ENCODE results near the gene DLG2.

Gene DLG2

DNA sequence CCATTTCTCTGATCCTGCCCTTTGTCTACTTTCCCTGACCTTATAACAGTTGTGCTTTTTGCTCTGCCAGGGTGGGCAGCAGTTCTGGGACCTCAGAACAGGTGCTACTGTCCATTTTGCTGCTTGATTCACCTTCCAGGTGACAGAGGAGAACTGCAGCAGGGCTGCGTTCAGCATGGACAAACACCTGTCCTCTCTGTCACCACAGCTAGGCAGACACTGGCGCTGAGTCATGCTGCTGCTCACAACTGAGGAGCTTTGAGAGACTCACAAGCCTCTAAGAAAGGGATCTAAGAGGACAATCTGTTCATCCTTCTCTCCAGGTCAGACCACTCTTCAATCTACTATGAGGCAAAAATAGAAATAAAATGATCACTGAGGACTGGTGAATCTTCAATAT is 1196.5 kb downstream of the DLG2 start:
- DNase-seq = no peak

DNA sequence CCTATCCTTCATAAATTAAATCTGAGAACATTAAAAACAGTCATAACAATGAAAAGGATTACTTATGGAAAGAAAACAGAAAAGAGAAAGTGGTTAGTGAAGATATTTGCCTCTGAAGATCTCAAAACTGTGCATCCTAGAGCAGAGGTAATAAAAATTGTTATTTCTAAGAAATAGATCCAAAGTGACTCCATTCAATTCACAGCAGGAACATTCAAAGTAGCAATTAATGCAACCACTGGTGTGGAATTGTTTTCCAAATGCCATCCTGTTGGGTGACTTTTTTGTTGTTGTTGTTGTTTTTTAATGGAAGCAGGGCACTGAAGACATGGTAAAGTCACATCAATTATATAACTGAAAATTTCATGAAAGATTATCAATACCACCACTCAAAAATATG is 1201.5 kb downstream of the DLG2 start:
- no peak for DNase-seq

DNA sequence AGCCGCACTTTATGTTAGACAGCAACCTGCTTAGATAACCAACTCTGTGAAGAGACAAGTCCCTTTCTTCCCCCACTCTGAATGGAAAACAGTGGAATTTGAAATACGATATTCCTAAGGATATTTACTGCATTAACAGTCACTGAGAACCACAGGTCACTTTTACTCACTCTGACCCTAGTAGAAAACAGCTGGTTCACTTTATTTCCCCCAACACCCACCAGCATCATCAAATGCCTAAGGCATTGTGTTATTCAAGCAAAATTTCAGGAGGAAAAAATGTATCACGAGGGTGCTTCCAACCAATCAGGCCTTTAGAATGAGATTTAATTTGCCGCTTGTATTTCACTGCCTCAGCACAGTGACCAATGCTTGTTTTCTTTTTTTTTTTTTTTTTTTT is 1206.9 kb downstream of the DLG2 start:
- DNase-seq = no peak

DNA sequence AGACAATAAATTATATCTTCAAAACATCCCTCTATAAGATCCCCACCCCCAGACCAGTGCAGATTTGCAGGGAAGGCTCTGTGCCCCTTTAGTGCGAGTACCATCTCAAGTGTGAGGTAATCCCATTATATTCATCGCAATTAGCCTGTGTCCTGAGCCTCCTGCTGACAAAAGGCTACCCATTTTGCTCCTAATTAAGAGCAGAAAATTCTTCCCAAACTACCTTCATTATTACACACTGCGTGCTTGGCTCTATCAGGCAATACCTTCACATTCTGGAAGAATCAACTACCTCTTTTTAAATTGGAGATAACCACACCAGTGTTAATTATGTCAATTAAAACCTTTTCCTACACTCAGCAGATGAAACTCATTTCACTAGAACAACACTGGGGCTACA is 1207.5 kb downstream of the DLG2 start:
- no peak for DNase-seq

DNA sequence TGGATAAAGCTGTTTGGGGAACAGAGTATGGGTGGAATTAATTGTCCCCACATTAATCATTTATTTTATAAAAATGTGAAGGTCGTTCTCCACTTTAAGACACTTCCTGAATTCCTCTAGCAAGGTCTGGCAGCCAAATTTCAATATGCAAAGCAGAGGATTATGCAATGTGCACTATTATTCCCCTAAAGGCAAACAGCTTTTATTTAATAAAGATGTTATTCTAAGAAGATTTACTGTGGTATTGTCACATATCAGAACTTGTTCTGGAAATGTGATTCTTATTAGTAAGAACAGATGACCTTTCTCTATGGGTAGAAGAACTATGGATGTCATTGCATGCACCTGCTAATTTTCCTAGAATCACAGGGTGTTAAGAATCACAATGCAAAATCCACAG is 1212.2 kb downstream of the DLG2 start:
- DNase-seq = no peak

DNA sequence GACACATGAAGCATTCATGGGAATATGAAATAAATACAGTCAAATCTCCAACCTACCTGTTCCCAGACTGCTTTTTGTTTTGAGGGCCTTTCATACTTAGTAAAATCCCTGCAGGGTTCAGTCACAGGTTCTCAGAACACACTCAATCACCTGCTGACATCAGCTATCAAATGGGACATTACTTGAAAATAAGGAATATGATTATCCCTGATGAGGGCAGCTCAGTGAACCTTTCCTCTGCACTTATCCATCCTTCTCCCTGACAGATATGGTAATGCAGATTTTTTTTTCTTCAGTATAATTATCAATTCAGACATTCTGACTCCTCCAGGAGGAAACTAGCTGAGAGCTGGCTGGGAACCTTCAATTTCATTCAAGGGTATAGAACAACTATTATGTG is 1213.6 kb downstream of the DLG2 start:
- no peak for DNase-seq

DNA sequence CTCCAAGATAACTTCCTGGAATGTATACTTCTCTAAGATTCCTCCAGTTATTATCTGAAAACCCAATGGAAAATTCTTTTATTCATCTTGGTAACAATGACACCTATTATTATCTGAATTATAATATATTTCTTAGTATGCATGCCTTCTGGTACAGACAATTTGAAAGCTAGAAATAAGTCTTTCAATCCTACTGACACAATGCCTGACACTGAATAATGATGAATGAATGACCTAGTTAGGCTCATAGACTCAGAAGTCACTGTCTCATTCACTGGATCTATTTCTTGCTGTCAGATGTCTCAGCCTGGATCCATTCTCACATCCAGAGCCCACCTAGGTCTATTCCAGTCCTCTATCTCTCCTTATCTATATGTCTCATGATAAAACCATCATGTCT is 1214.3 kb downstream of the DLG2 start:
- no peak for DNase-seq

DNA sequence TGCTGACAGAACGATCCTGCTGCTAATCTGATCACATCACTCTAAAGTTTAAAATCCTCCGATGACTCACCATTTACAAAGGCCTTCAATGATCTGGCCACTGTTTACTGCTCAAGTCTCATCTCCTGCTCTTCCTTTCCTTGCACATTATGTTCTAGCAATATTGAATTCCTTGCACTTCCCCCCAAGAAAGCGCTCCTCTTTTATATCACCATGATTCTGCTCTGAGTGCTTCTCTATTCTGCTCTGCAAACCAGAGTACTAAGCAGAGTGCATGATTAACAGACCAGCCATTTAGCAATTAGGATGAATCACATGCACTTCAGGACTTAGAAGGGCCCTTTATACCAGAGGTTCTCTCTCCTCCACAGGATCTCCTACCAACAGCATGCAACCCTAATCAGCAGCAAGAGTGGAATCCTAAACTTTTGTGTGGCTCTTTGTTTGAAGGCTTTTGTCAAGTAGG is 1218.2 kb downstream of the DLG2 start:
- no peak for DNase-seq

DNA sequence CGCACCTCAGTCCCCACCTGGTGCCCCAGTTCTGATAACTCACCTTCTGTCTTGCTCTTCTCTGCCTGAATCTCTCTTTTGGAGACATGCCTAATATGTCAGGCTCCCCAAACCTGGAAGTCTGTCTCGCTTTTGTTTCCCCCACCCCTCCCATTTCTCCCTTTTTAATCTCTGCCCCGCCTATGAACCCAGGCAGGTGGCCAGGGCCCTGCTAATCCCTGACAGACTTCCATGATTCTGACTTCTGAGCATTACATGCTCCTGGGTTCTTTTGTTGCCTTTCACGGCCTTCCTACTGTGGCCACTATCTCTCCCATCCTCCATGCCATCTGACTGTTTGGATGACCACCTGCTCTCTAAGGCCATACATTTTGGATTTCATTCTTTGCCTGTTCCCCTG is 1220.1 kb downstream of the DLG2 start:
- DNase-seq = no peak

DNA sequence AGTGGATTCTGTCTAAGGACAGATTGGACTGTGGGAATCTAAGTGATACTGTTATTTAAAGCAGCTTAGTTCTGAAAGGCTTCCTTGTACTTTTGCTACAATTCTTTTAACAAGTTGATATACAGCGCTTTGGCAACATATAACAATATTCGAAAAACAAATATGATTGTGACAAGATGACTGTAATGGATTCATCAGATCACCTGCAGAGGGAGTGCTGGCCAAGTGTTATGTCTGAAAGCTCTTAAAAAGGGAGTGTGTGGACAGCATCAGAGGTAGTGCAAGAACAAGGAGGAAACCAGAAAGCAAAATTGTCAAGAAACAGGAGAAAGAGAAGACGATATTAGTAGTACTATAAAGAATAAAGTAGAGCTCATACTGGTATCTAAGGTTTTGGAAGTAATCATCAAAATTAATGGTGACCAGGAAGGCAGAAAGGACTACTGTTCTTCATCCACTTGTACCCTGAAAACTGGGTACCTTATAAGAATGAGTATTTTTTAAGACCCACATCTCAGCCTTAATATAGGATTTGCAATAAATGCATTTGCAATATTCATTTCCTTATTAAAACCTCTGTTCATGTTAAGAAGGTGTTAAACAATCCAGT is 1229.0 kb downstream of the DLG2 start:
- no peak for DNase-seq

DNA sequence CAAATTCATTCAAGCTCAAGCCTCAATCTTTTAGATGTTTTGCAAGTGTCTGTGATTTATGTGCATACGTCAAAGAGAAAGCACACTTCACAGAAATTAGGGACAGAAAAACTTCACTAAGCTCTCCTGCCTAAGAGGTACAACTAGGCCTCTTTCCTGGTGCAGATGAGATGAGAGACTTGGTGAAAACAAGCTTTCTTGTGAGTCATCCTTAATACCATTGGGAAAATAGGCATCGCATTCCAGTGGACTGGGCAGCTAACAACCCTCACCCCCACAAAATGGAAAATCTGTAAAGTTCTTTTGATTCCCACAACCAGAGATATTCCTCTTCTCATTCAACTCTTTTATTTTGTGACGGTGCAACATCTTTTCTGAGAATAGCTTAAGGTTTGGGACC is 1230.6 kb downstream of the DLG2 start:
- DNase-seq = no peak

DNA sequence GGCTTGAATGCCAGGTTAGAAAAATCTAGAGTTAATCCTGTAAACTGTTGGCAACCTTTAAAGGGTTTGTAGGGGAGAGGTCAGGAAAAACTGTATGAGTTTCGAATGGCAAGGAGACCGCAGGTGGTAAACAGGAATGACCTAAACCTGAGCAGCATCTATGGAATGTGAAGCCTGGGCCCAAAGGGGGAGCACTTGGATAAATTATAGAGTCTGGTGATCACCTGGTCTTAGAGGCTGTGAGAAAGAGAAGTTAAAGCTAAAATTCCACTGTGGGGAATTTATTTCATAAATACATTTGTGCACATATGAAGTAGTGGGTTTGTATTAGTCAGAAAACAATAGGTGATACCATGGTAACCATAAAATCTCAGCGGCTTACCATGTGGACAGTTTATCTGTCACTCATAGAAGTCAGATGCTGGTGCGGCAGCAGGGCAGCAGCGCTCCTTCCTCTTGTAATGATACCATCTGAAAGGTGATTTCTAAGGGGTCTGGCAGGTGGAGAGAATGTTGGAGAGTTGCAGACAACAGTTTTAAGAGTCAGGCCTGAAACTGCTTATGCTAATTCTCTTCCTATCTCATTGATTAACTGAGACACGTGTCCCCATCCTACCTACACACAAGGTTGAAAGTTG is 1236.6 kb downstream of the DLG2 start:
- no peak for DNase-seq

DNA sequence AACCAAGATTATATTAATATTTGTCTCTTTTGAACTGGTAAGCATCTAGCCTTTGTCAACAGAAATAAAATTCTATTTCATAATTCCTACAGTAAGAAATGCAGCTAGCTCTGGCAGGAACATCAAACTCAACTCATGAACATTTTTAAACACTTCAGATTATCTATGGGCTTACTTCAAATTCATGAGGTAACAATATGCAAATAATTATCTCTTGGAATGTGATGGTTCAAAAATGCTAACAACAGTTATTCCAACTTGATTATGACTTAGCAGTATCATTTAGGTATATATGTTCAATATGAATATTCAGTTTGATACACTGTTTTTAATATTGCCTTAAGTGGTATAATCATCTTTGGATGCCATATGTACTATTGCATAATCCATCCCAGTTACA is 1237.4 kb downstream of the DLG2 start:
- DNase-seq = no peak

DNA sequence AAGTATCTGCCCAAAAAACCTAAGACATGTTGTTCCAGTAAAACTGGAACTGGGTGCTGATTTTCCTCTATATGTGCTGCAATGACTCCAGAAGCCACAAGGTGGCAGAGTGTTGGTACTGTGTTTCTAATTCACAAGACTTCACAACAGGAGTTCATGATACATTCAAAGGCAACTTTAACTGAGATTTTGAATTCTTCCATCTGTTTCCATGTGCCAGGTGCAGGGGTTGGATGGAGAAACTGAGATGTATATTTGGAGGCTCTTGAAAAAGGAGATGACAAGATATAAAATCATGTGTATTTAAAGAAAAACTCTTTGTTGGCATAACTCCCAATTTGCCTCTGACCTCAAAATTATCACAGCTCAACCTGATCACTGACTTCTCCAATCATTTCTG is 1242.4 kb downstream of the DLG2 start:
- DNase-seq = peak; percentile 17 to 37

DNA sequence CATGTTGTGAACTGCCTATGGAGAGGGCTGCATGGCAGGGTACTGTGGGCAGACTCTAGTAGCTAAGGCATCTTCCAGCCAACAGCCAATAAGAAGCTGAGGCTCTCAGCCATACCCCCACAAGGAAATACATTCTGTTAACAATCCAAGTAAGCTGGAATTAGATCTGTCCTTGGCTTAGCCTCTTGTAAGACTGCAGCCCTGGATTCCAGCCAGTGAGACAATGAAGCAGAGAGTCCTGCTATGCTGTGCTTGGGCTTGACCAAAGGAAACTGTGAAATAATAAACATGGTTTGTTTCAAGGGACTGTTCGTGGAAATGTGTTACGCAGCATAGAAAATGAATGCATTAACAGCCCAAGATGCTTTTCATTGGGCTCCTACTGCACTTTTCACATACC is 1243.6 kb downstream of the DLG2 start:
- DNase-seq = no peak

DNA sequence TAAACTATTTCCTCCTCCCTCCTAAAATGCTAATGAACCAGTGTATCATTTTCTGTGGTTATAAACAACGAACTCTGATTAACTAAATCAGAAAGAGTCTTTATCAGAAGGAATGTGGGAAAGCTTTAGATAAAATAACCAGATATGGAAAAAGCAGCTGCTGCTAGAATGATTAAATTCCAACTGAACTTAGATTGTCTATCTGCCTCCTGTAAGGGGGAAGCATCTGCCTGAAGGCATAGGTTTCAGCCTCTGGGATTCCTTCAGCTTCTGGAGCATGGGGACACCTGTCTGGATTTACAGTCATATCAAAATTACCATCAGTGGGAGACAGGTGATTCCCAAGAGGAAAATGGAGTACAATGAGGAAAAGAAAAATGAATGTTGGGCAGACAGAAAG is 1245.5 kb downstream of the DLG2 start:
- DNase-seq = no peak

DNA sequence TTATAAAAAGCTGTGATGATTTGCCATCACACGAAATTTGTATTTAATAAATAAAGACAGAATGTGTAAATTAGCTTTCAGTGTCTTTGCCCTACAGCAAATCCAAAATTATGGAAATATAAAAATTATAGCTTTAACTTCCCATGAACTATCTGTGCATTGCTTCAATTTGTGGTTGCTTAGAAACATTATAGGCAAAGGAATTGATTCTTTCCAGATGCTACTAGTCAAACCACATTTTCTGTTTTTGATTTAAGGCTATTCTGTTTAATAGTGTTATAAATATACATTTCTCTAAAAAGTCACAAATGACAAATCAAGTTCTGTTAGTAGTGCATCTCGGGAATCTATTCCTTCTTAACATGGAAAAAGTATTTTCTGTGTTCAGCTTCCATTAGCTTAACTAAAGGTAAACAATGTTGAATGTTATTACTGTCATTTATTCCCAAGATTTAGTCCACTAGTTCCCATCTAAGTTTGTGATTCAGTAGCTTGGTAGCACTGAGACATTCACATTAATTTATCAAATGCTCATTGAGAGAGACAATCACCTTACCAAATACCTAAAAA is 1254.7 kb downstream of the DLG2 start:
- no peak for DNase-seq

DNA sequence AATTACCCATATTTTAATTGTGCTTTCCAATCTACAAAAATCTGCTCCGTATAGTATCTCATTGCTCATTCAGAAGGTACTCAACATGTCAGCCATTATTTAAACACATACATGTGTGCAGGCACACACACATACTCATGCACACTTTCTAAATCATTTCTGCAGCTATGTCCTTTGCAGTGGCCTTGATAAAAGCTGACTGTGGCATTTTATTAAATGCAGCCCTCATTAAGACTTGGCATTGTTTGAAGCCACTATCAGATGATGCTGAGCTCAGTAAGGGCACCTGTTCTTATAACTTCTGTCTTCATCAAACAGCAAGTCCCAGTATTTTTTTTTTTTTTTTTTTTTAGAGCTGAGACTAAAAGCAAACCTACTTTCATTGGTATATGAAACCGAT is 1269.1 kb downstream of the DLG2 start:
- DNase-seq = no peak

DNA sequence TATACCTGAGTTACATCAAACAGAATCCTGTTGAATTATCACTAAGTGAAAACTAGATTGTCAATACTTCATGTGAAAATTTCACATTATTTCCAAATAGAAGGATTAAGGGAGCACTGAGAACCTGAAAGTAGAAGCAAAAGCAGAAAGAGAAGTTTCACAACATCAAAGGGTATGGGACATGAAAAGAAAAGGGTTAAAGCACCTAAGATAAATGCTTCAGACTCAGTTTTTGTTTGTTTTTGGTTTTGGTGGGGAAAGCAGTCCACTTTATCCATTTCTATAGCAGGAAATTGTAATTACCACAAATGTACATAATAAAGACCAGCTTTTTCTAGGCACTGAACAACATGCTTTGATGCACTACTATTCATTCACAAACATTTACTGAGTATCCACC is 1271.2 kb downstream of the DLG2 start:
- no peak for DNase-seq

DNA sequence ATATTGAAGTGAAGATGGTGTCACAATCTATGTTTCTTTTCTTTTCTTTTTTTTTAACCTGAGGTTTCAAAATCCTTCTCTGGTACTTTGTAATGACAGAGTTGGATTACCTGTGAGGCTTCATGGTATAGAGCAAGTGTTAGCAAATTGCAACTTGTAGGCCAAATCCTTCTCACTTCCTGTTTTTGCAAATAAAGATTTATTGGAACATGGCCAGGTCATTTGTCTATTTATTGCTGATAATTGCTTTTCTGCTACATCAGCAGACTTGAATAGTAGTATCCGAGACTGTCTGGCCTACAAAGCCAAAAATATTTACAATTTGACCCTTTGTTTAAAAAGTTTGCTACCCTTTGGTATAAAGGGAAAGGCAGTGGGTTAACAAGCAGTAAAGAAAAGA is 1281.5 kb downstream of the DLG2 start:
- DNase-seq = no peak

DNA sequence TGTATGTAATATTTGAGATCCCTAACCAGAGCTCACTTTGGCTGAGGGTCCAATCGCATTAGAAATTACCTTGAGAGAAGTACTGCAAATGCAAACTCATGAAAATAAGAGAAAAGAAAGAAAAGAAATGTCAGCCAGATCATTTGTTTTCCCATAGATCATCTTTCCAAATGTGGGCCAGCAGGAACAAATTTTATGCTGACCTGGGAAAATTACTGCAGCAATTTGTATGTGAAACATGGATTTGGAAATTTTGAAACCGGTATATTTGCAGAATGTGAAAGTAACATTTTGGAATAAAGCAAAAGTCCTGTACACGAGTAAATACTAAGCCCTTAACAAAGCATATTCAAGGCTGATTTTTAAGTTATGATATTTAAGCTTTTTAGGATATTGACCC is 1282.1 kb downstream of the DLG2 start:
- DNase-seq = no peak

DNA sequence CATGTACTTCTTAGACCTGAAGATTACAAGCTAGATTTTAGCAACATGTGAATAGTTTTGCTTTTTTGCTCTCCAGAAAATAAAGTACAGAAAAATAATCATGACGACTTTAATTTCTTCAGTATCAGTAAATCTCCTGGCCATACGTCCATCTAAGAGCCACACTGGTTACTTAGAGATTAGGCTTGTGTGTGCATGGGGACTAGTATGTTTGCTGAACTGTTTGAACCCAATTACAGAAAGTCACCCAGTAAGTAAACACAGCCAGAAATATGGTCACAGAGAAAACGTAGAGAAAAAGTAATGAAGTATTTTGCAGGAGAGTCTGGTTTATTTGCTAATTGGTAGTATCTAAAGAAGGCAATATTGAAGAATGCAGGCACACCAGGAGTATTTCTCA is 1287.3 kb downstream of the DLG2 start:
- no peak for DNase-seq

DNA sequence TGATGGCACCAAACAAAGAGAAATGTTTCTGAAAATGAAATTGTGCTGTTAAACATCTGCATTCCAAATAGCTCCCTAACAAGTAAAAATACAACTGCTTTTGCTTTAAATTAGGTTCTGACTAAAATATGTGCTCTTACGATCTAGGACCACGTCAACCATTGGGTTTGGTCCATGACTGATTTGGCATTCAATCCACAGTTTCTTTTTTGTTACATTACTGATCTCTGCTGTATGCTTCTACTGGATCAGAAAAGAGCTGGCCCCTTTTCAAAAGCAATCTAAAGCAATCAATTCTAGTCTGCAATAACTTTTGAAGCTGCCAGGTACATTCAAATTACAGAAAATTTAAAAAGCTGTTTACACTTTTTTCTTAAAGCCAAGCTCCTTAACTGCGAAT is 1293.9 kb downstream of the DLG2 start:
- no peak for DNase-seq

DNA sequence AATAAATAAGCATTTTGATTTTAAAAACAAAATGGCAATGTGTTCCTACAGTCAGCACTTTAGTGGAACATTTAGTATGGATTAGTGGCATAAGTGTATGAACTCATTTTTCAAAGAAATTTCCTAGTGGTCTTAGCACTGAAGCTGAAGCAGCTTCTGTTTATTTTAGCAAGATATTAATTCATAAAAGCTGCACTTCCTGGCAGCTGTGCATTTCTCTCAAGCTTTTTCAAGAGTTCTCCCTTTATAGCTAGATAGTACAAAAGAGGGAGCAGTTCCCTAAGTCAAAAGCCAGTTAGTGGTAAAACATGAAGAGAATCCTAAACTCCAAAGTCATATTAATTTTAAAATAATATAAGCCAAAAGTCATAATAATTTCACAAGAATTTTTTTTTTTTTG is 1304.9 kb downstream of the DLG2 start:
- DNase-seq = no peak

DNA sequence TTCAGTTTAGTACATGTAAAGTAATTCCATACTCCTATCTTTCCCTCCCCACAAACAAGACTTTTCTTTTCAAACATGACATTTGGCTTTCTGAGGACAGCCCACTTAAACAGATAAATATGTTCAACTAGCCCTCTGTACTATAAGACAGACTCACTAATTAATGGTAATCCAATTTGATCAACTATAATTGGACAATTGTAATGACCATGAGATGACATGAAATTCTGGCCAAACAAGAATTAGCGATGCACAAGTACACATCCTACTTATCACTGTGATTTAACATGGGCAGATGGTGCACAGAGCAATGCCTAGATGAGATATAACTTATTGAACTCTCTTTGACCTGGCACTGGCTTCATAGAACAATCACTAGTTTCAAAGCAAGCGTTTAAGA is 1307.3 kb downstream of the DLG2 start:
- DNase-seq = no peak

Measured in inflammatory macrophage (primary cell).